ENCODE data around the gene DHX9.
"Not testable (repeated sequence)": the region's sequence is repeated elsewhere in the genome, so short reads cannot be mapped to it uniquely, and the experiment has no call there.

Gene DHX9

GRCh38 chr1:182885591-182885990 is 46.4 kb downstream of the DHX9 start:
- no peak for TF ChIP-seq CTCF (IDR thresholded peaks at IDR 0.05; ENCODE audit: low read depth, low read length, missing control alignments)
- no peak overlapping the region for H3K4me3 ChIP-seq (ENCODE audit: low read depth, low read length)
- no peak for DNase-seq (ENCODE audit: low read depth)

GRCh38 chr1:182886985-182887384 is 47.8 kb downstream of the DHX9 start:
- no peak for DNase-seq (ENCODE audit: low read depth)
- TF ChIP-seq CTCF (IDR thresholded peaks at IDR 0.05; ENCODE audit: low read depth, low read length, missing control alignments): no peak
- H3K4me3 ChIP-seq (ENCODE audit: low read depth, low read length): no peak overlapping the region

- H3K4me3 ChIP-seq (ENCODE audit: low read depth, low read length): no peak overlapping the region
- TF ChIP-seq CTCF (IDR thresholded peaks at IDR 0.05; ENCODE audit: low read depth, low read length, missing control alignments): no peak
- no peak for DNase-seq (ENCODE audit: low read depth)
These were observed 49.8 kb downstream of the DHX9 start for GRCh38 chr1:182888736-182889531.

- no peak overlapping the region for H3K4me3 ChIP-seq (ENCODE audit: low read depth, low read length)
- no peak for TF ChIP-seq CTCF (IDR thresholded peaks at IDR 0.05; ENCODE audit: low read depth, low read length, missing control alignments)
- no peak for DNase-seq (ENCODE audit: low read depth)
These were observed 50.9 kb downstream of the DHX9 start for GRCh38 chr1:182889997-182890396.

- no peak overlapping the region for H3K4me3 ChIP-seq (ENCODE audit: low read depth, low read length)
- no peak for TF ChIP-seq CTCF (IDR thresholded peaks at IDR 0.05; ENCODE audit: low read depth, low read length, missing control alignments)
- DNase-seq (ENCODE audit: low read depth): no peak
These were observed 51.9 kb downstream of the DHX9 start for GRCh38 chr1:182890927-182891610.

GRCh38 chr1:182897696-182898095 is 58.5 kb downstream of the DHX9 start:
- no peak for TF ChIP-seq CTCF (IDR thresholded peaks at IDR 0.05; ENCODE audit: low read depth, low read length, missing control alignments)
- DNase-seq (ENCODE audit: low read depth): no peak
- H3K4me3 ChIP-seq (ENCODE audit: low read depth, low read length): no peak overlapping the region

- not testable (repeated sequence) for DNase-seq (ENCODE audit: low read depth); H3K4me3 ChIP-seq (ENCODE audit: low read depth, low read length)
These were observed 62.8 kb downstream of the DHX9 start for GRCh38 chr1:182901946-182902345.
